IPS DF 19.7 (cell line): ENCODE measurements around the gene TFB2M.
"Not testable (repeated sequence)": the region's sequence is repeated elsewhere in the genome, so short reads cannot be mapped to it uniquely, and the experiment has no call there.

Source experiments
- DNase-seq: peaks from one replicate; pipeline ENCODE4 v3.0.0-alpha.2; 2013; ENCODE audit warnings: low read depth, low spot score

Gene TFB2M

DNA sequence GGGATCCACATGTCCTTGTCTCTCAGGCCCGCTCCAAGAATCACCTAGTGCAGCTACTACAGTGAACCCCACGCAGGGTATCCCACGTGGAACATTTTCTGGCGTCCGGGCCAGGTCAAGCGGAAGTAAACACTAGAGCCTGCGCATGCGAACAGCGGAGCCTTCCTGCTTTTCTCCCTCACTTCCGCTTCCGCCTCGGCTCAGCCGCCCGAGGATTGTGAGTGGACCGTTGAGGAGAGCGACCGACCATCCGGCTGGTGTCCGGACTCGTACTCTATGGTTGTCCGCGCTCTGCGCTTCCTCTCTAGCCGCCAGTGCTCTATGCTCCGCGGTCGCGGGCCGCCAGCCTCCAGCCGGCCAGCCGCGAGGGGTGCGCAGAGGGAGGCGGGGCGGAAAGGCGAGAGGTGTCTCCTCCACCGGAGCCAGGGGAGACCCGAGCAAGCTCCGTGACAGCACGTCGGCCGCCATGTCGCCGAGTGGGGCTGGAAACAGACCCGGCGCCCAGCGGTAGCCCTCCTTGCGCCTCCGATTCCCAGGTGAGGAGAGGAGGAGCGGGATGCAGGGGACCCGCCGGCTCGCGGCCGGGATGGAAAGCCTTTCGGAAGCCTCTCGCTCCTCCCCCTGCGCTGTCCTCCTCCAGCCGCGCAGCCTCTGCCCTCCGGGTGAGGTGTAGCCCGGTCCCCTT lies at the start of gene TFB2M, which contains the start of gene CNST:
Gene TFB2M, minus strand, starts transcription at position 134 of the 685 bp plus-strand sequence. Its CDS starts 123 bp downstream, at position 11.
Gene CNST, plus strand, starts transcription at position 329 of the 685 bp plus-strand sequence. CDS start 25,107 bp downstream, outside the sequence.
- peak; percentile 96 for DNase-seq

GRCh38 chr1:246613096-246613758 lies 47.2 kb upstream of the TFB2M start:
- no peak for DNase-seq

GRCh38 chr1:246609632-246610031 lies 43.6 kb upstream of the TFB2M start:
- DNase-seq: no peak

- no peak for DNase-seq
Measured at GRCh38 chr1:246608616-246609376, 42.7 kb upstream of the TFB2M start.

- DNase-seq: no peak
Measured at GRCh38 chr1:246607462-246607861, 41.4 kb upstream of the TFB2M start.

- DNase-seq: not testable (repeated sequence)
Measured at GRCh38 chr1:246605231-246605630, 39.2 kb upstream of the TFB2M start.

GRCh38 chr1:246602194-246602593 lies 36.1 kb upstream of the TFB2M start:
- DNase-seq: no peak

DNA sequence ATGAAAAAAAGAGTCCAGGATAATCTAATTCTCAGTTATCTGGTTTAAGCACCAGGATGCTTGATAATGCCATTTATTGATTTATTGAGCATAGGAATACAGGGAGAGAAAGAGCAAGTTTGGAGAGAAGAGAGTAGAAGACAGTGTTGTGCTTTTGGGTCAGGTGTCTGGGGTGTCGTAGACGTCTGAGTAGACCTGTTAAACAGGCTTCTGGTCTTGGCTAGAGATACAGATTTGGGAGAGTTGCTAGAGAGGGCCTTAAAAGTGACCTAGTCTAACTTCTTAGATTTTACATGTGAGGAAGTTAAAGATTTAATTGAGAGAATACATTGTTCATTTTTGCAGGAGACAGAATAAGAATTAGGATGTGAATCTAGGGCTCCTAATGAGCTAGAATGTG lies 34.5 kb upstream of the TFB2M start:
- no peak for DNase-seq

DNA sequence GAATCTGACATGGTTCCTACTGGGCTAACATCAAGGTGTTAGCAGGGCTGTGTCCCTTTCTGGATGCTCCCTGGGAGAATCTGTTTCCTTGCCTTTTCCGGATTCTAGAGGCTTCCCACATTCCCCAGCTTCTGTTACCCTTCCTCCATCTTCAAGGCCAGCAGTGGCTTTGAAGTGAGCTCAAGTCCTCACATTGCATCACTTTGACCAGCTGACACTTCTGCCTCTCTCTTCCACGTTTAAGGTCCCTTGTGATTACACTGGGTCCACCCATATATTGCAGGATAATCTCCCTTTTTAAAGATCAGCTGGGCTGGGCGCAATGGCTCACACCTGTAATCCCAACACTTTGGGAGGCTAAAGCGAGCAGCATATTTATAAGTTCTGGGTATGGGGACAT lies 33.3 kb upstream of the TFB2M start:
- DNase-seq: no peak

- DNase-seq: no peak
Measured at GRCh38 chr1:246597971-246598370, 31.9 kb upstream of the TFB2M start.

DNA sequence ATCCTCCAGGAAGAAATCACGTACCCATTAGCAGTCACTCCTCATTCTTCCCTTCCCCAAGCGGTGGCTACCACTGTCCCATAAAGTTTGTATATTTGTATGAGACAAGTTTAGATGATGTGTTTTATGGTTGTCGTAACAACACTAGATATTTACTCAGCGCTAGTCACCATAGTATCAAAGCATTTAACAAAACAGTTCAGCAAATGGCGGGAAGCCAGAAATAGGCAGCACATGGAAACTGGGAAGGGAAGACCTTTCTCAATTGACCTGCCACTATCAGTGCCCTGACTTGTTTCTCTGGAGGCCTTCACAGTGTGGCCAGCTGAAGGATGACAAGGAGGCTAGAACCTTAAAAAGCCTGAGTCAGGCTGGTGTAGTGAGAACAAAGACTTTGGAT lies 31.3 kb upstream of the TFB2M start:
- no peak for DNase-seq

DNA sequence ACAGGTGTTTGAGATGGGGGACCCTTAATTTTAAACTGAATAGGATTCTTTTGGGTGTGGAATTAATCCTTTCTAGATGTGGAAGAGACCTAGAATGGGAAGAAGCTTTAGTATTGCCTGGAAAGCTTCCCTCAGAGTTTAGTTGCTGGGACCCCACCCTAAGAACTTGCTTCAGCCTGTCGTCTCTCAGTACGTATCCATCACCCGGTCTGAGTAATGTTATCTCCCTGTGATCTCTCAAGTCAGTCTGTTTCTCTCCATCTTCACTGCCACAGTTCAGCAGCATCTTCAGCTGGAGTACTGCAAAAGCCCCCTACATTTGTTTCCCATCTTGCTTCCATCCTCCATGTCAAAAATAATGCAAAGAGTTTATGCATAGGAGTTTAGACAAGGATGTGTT lies 29.1 kb upstream of the TFB2M start:
- no peak for DNase-seq

DNA sequence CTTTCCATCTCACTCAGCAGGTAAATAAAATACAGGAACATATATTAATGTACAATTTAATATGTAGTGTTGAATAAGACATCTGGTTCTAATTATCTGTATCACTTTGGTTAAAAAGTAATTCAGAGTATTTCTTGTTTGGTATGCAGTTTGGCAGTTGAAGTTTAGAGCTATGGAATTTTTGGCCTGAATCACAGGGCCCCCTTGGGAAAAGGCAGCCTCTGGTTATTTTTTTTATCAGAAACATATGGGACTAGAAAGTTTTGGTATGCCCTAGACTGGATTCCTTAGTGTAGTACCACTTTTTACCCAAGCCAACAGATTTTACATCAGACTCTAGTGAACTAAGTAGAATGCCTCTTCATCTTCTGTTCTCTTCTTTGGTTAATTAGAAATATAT lies 26.6 kb upstream of the TFB2M start:
- no peak for DNase-seq

DNA sequence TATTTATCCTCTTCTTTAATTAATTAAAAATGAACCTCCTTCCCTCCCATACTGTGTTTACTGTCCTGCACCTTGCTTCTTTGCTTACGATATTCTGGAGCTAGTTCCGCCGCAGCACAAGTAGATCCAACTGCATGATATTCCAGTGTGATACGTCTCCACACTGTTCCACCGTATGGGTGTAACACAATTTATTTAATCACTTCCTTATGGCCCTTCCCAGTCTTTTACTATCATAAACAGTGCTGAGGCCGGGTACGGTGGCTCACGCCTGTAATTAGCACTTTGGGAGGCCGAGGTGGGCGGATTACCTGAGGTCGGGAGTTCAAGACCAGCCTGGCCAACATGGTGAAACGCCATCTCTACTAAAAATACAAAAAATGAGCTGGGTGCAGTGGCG lies 25.9 kb upstream of the TFB2M start:
- DNase-seq: no peak

GRCh38 chr1:246591504-246591903 lies 25.4 kb upstream of the TFB2M start:
- DNase-seq: no peak

DNA sequence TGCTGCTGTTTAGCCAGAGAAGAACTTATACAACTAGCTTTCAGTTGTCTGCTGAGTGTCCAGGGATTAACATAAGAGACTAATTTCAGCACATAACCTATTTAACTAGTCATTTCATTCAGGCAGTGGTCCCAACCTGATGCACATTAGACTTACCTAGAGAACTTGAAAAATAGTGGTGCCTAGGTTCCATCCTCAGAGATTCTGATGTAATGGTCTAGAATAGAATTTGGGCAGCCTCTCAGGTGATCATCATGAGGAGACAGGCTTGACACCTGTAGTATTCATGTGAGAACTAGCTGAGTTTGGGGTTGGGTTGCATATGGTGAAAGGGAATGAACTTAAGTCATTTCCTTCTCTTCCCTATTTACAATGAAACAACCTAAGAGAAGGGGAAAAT lies 25.0 kb upstream of the TFB2M start:
- DNase-seq: no peak

GRCh38 chr1:246589919-246590318 lies 23.9 kb upstream of the TFB2M start:
- DNase-seq: not testable (repeated sequence)

DNA sequence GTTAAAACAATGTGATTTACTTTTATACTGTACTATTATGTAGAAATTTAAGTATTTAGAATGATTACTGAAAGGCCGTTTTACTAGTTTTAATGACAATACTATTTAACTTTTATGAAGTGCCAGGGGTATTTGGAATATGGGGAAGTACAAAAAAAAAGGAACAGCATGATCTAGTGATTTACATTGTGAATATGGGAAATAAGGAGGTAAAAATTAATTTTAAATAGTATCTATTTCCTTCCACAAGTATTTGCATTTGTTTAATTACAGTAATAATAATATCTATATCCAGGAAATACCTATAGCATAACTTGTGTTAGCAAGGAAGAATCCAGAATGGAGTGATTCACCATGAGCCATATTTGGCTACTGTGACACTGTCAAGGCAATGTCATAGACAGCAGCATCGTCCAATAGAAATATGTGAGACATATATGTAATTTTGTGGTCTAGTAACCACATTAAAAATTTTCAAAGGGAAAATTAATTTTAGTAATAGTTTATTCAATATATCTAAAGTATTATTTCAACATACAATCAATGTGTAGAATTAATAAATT lies 22.2 kb upstream of the TFB2M start:
- DNase-seq: no peak

DNA sequence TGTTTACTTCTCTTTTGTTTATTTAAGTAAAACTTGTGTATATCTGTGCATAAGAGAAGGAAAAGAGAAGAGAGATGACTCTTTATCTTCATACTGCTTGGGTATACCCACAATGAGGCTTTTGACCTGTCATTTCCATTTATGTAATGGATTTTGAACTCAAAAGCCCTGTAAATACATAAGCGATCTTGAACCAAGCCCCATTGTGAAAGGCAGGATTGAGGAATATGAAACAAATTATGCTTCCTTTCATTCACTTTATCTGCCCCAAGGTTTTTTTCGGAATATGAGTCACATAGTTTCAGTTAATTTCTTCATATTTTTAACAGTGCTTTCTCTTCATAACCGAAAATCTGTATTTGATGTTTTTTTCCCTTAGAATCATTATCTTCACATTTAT lies 21.5 kb upstream of the TFB2M start:
- no peak for DNase-seq

DNA sequence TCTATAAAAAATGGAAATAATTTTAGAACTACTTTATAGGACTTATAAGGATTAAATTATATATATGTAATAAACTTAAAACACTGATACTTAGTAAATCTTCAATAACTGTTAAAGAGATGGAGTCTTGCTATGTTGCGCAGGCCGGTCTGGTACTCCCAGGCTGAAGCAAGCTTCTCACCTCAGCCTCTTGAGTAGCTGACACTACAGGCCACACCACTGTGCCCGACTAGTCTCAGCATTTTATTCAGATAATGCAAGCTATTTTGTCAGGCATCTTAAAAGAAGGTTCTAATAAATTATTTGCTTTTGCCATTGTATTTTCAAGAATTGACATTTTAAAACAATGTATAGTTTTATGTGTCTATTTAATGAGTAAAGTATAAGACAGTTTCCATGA lies 21.0 kb upstream of the TFB2M start:
- no peak for DNase-seq

DNA sequence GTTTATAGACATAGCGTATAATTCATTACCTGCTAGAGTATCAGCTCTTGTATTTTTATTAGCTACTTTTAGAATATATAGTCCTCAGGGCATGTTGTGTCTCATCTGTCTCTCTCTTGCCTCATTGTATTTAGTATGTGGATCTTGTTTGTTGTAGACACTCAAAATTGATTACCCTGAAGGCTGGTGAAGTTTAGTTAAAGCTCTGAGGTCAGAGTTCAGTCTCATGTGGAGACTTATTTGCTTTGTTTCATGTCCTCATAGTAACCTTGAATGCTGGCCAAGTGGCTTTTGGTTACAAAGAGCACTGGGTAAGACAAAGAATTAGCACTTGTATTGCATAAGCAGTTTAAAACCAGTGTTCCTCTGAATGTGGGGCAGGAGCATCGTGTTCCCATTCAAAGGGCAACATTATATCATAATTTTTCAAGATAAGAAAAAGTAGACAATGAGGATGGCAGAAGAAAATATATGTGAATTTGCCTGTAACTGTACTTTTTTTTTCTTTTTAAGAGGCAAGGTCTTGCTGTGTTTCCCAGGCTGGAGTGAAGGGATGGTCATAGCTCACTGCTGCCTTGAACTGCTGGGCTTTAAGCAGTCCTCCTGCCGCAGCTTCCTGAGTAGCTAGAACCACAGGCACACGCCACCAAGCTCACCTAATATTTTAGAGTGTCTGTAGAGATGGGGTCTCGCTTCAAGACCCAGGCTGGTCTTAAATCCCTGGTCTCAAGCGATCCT lies 17.6 kb upstream of the TFB2M start:
- DNase-seq: no peak

DNA sequence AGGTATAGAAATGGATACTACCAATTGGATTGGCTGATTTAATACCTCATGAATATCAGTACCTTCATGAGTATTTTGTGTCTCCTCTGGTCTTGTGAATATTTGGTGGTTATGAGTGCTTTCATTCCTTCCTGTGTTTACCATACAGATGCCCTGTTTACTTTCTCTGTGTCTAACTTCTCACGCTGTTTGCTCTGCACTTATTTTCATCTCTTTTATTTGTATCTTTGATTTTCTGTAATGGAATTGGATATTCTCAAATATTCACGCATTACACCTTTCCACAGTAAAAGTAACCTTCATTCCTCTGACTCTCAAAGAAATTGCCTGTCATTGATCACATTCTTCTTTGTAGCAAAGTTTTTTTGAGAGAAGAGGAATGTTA lies 17.0 kb upstream of the TFB2M start:
- DNase-seq: no peak
